IMR-90 (cell line): ENCODE results near the gene NUDT12. TPM values are rescaled to one million over a fixed set of nuclear protein-coding genes. Genes with fewer than 3 reads are reported as not detected.

Source experiments
- ATAC-seq: fragments of 200-7000 bp; cut with Tn5 transposase; 2 replicates; pipeline ENCODE4 v1.9.1; 2020; ENCODE audit warnings: low read depth, mild to moderate bottlenecking, moderate library complexity
- BruUV-seq: library from RNA; stranded (reverse); fragments of 400-500 nt; replicated peaks from 2 replicates; lab custom pipeline; 2021; lab: Mats Ljungman, UMichigan
- CTCF ChIA-PET: fragments of 300-600 bp; formaldehyde crosslinking; extraction: SDS; loops from one replicate; lab custom pipeline; 2021; ENCODE audit warnings: antibody characterized with exemption; lab: Yijun Ruan, JAX
- POLR2A ChIA-PET: fragments of 300-600 bp; sonication (Branson Sonifier 250); formaldehyde crosslinking; loops from one replicate; lab custom pipeline; 2022; ENCODE audit warnings: antibody characterized with exemption; ENCODE audit not compliant: unreplicated experiment; lab: Charles Lee
- DNase-seq: peaks from one replicate; pipeline ENCODE4 v3.0.0; 2013
- H2AFZ ChIP-seq: replicated peaks from 2 replicates; pipeline ENCODE3; 2013; ENCODE audit warnings: low read length, mild to moderate bottlenecking; ENCODE audit not compliant: poor library complexity
- H2AK5ac ChIP-seq: 2 replicates; pipeline ENCODE4 v1.6.1; 2013; ENCODE audit warnings: low read depth, low read length, inconsistent platforms
- H2AK9ac ChIP-seq: replicated peaks from 2 replicates; pipeline ENCODE3; 2013; ENCODE audit warnings: mild to moderate bottlenecking, low read depth, low read length, moderate library complexity; ENCODE audit not compliant: poor library complexity
- H2BK120ac ChIP-seq: 2 replicates; pipeline ENCODE4 v1.6.1; 2013; ENCODE audit warnings: low read depth, low read length, inconsistent platforms
- H2BK15ac ChIP-seq: 3 replicates; pipeline ENCODE4 v1.6.1; 2013; ENCODE audit warnings: low read depth, low read length, inconsistent platforms
- H2BK20ac ChIP-seq: 2 replicates; pipeline ENCODE4 v1.6.1; 2013; ENCODE audit warnings: low read depth, mild to moderate bottlenecking, inconsistent platforms, low read length, moderate library complexity
- H2BK5ac ChIP-seq: 2 replicates; pipeline ENCODE4 v1.6.1; 2013; ENCODE audit warnings: mild to moderate bottlenecking, low read depth, low read length, inconsistent platforms; ENCODE audit not compliant: poor library complexity, severe bottlenecking
- H3K14ac ChIP-seq: replicated peaks from 2 replicates; pipeline ENCODE4 v1.6.1; 2013; ENCODE audit warnings: low read depth, low read length, inconsistent platforms
- H3K18ac ChIP-seq: 2 replicates; pipeline ENCODE4 v1.6.1; 2013; ENCODE audit warnings: low read depth, low read length, control low read depth
- H3K23ac ChIP-seq: 2 replicates; pipeline ENCODE4 v1.6.1; 2013; ENCODE audit warnings: low read depth, low read length, inconsistent platforms
- H3K27ac ChIP-seq: 2 replicates; pipeline ENCODE4 v1.5.1; 2013; ENCODE audit warnings: mild to moderate bottlenecking, control low read depth, low read length; ENCODE audit not compliant: insufficient read depth
- H3K27me3 ChIP-seq: 2 replicates; pipeline ENCODE4 v1.6.1; 2013; ENCODE audit warnings: low read length; ENCODE audit not compliant: control insufficient read depth, insufficient read depth
- H3K36me3 ChIP-seq: 2 replicates; pipeline ENCODE4 v1.6.1; 2013; ENCODE audit warnings: low read length, mixed read lengths; ENCODE audit not compliant: control insufficient read depth, insufficient read depth
- H3K4ac ChIP-seq: 2 replicates; pipeline ENCODE4 v1.6.1; 2013; ENCODE audit warnings: low read depth, low read length, inconsistent platforms
- H3K4me1 ChIP-seq: 2 replicates; pipeline ENCODE4 v1.6.1; 2013; ENCODE audit warnings: low read length, mixed read lengths; ENCODE audit not compliant: control insufficient read depth, insufficient read depth
- H3K4me2 ChIP-seq: 2 replicates; pipeline ENCODE4 v1.6.1; 2013; ENCODE audit warnings: low read depth, mild to moderate bottlenecking, control low read depth, low read length, moderate library complexity
- H3K4me3 ChIP-seq: 2 replicates; pipeline ENCODE4 v1.5.1; 2013; ENCODE audit warnings: low read depth, mild to moderate bottlenecking, control low read depth, low read length, moderate library complexity; ENCODE audit not compliant: insufficient read depth
- H3K56ac ChIP-seq: 2 replicates; pipeline ENCODE4 v1.6.1; 2013; ENCODE audit warnings: low read length, inconsistent platforms; ENCODE audit not compliant: insufficient read depth; ENCODE audit errors: extremely low read depth
- H3K79me1 ChIP-seq, 2 experiments: 2 replicates each; pipeline ENCODE4 v1.6.1; 2013; ENCODE audit warnings: low read length in 2 of 2, inconsistent platforms in 1 of 2, low read depth in 1 of 2
- H3K9ac ChIP-seq: 2 replicates; pipeline ENCODE4 v1.6.1; 2013; ENCODE audit warnings: low read depth, low read length, control low read depth
- H3K9me1 ChIP-seq: 2 replicates; pipeline ENCODE4 v1.6.1; 2013; ENCODE audit warnings: low read length, inconsistent platforms; ENCODE audit not compliant: insufficient read depth
- H3K9me3 ChIP-seq: 2 replicates; pipeline ENCODE4 v1.6.1; 2013; ENCODE audit warnings: low read length; ENCODE audit not compliant: control insufficient read depth, insufficient read depth
- H4K20me1 ChIP-seq: 2 replicates; pipeline ENCODE4 v1.6.1; 2013; ENCODE audit warnings: low read length, inconsistent platforms; ENCODE audit not compliant: insufficient read depth
- H4K5ac ChIP-seq: 2 replicates; pipeline ENCODE4 v1.6.1; 2013; ENCODE audit warnings: mild to moderate bottlenecking, low read depth, low read length, control low read depth
- H4K8ac ChIP-seq, 2 experiments: 2 replicates each; pipeline ENCODE4 v1.6.1; 2013; ENCODE audit warnings: low read depth in 2 of 2, low read length in 2 of 2, control low read depth in 1 of 2, inconsistent platforms in 1 of 2
- H4K91ac ChIP-seq: 2 replicates; pipeline ENCODE4 v1.6.1; 2013; ENCODE audit warnings: low read depth, low read length, inconsistent platforms; ENCODE audit not compliant: insufficient read depth
- FOS ChIP-seq: fragments of 150-350 bp; IDR thresholded peaks from 2 replicates; pipeline ENCODE4 v1.6.1; 2016; ENCODE audit warnings: low read depth, low read length
- MAZ ChIP-seq: IDR thresholded peaks from 2 replicates; pipeline ENCODE4 v1.6.1; 2012; ENCODE audit warnings: low read depth, mild to moderate bottlenecking, low read length, improper control_type of control experiment, moderate library complexity, borderline replicate concordance
- MXI1 ChIP-seq: IDR thresholded peaks from 2 replicates; pipeline ENCODE4 v1.6.1; 2012; ENCODE audit warnings: low read depth, mild to moderate bottlenecking, low read length, moderate library complexity, borderline replicate concordance
- NFE2L2 ChIP-seq: fragments of 150-350 bp; IDR thresholded peaks from 2 replicates; pipeline ENCODE4 v1.6.1; 2016; ENCODE audit warnings: low read depth, mild to moderate bottlenecking, low read length
- RAD21 ChIP-seq: IDR thresholded peaks from 2 replicates; pipeline ENCODE4 v1.6.1; 2012; ENCODE audit warnings: low read length, improper control_type of control experiment
- RFX5 ChIP-seq: IDR thresholded peaks from 2 replicates; pipeline ENCODE4 v1.8.0; 2012; ENCODE audit warnings: low read depth, mild to moderate bottlenecking, low read length, moderate library complexity
- SMC3 ChIP-seq: fragments of 150-350 bp; IDR thresholded peaks from 2 replicates; pipeline ENCODE4 v1.6.1; 2016; ENCODE audit warnings: low read depth, mild to moderate bottlenecking, antibody characterized with exemption, low read length, moderate library complexity
- WGBS, 2 experiments: methylation state at CpG; one replicate each; pipeline versions ENCODE4 v1.1.5 to v1.1.7; 2013; ENCODE audit warnings: missing lambda C conversion rate in 2 of 2; ENCODE audit not compliant: insufficient read length in 1 of 2; ENCODE audit errors: extremely low coverage in 2 of 2; 5-methylcytosine and 5-hydroxymethylcytosine counted together
- dilution Hi-C: fragments of 300-500 bp; cut with HindIII; formaldehyde crosslinking; loops from one replicate; pipeline ENCODE4 v1.14.3; 2018; ENCODE audit warnings: low sequenced_read_pairs; ENCODE audit not compliant: unreplicated experiment
- in situ Hi-C: fragments of 300-500 bp; cut with MboI; formaldehyde crosslinking; loops from 3 replicates; pipeline ENCODE4 v1.14.3; 2019; ENCODE audit warnings: low sequenced_read_pairs, inconsistent platforms, mixed read lengths
- intact Hi-C: fragments of 100-400 bp; cut with micrococcal nuclease; formaldehyde crosslinking; loops from 2 replicates; pipeline ENCODE4 v1.10.0; 2022
- polyA plus RNA-seq, 3 experiments: library from polyadenylated mRNA; depleted of rRNA; stranded (reverse); fragments of >200 nt; gene quantifications; 2 replicates each; pipeline ENCODE4 v1.2.3, GENCODE V29; 2012; ENCODE audit warnings: low replicate concordance in 1 of 3
- total RNA-seq: library from RNA; depleted of rRNA; stranded (reverse); fragments of >200 nt; gene quantifications from 2 replicates; pipeline ENCODE4 v1.2.3, GENCODE V29; 2012
- TF ChIP-seq, protein P1 (sequence below): conservative IDR thresholded peaks from 2 replicates; pipeline ENCODE4 v1.5.1; 2012; ENCODE audit warnings: mild to moderate bottlenecking, low read depth, low read length, improper control_type of control experiment

Gene NUDT12
- total and polyA plus RNA-seq, 2 of the 4 experiments (the other 2 are of a cell fraction): 3.7 to 5.9 TPM

DNA sequence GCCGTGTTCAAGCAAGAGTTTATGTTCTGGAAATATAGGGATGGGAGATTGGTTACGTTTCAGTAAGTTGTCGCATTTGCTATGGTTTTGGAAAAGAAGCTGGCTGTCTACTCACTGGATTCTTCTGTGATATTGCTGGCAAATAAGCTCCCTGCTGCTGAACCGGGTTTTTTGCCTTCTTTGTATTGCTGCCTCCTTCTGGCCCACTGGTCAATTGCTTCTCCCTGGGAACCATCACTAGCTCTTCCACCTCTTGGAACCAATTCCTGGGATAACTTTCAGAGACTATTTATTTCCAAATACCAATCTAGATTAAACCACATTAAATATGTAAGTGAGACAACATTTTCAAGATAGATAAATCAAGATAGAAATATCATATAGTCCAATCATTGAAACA is 43.0 kb downstream of the NUDT12 start:
- WGBS, 2 experiments: 80% methylated on average over 1 of the region's 4 CpGs; no CpG with 5 or more reads in 1 of the 2 experiments
- BruUV-seq: no TSS peak
- no peak overlapping the region for H3K4me2 ChIP-seq
- H2BK120ac ChIP-seq: no peak overlapping the region
- ATAC-seq: no peak
- H3K4me1 ChIP-seq: no peaks in the 10 kb centered on the region
- H4K5ac ChIP-seq: no peak overlapping the region
- no peaks in the 10 kb centered on the region for H3K9me3 ChIP-seq
- no peaks in the 10 kb centered on the region for H4K20me1 ChIP-seq
- no peak overlapping the region for H3K4me3 ChIP-seq
- no peak overlapping the region for H2BK5ac ChIP-seq
- CTCF ChIA-PET: interaction anchor here (1.2 to 2.0 kb wide), 3 partner anchors 10 to 33 kb away, joined by 3 to 9 read pairs (median 4); no protein-coding TSS in a partner anchor
- H3K56ac ChIP-seq: no peak overlapping the region
- POLR2A ChIA-PET: no interaction called here
- H3K23ac ChIP-seq: no peak overlapping the region
- dilution Hi-C loops (no loop called here), in situ Hi-C loops (no loop called here), intact Hi-C loops (no loop called here)
- no peak overlapping the region for H3K27ac ChIP-seq
- no peak overlapping the region for H3K9ac ChIP-seq
- DNase-seq: peak; percentile 8
- no peak overlapping the region for H2AFZ ChIP-seq
- no peak overlapping the region for H3K18ac ChIP-seq
- no peak overlapping the region for H2AK5ac ChIP-seq
- H3K79me1 ChIP-seq: no peaks in the 10 kb centered on the region
- no peak overlapping the region for H4K91ac ChIP-seq
- H3K27me3 ChIP-seq: peaks cover 2% of the 10 kb centered on the region; the same call in 1 of the 2 replicates
- no peaks in the 10 kb centered on the region for H3K36me3 ChIP-seq
- H2BK20ac ChIP-seq: no peak overlapping the region
- no peak overlapping the region for H3K4ac ChIP-seq
- no peak overlapping the region for H4K8ac ChIP-seq
- TF ChIP-seq, protein P1, sequence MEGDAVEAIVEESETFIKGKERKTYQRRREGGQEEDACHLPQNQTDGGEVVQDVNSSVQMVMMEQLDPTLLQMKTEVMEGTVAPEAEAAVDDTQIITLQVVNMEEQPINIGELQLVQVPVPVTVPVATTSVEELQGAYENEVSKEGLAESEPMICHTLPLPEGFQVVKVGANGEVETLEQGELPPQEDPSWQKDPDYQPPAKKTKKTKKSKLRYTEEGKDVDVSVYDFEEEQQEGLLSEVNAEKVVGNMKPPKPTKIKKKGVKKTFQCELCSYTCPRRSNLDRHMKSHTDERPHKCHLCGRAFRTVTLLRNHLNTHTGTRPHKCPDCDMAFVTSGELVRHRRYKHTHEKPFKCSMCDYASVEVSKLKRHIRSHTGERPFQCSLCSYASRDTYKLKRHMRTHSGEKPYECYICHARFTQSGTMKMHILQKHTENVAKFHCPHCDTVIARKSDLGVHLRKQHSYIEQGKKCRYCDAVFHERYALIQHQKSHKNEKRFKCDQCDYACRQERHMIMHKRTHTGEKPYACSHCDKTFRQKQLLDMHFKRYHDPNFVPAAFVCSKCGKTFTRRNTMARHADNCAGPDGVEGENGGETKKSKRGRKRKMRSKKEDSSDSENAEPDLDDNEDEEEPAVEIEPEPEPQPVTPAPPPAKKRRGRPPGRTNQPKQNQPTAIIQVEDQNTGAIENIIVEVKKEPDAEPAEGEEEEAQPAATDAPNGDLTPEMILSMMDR: peak; percentile 25; the same call in 1 of the 2 replicates
- TF ChIP-seq RAD21 (peak; percentile 15; the same call in 1 of the 2 replicates), MXI1 (no peak), SMC3 (no peak), FOS (no peak), RFX5 (no peak), NFE2L2 (no peak), MAZ (no peak)
- H2BK15ac ChIP-seq: no peak overlapping the region
- H3K9me1 ChIP-seq: no peaks in the 10 kb centered on the region
- no peak overlapping the region for H2AK9ac ChIP-seq
- H3K14ac ChIP-seq: no peak overlapping the region
